Mucosa of descending colon (tissue), 3 donors: ENCODE measurements around the gene KIAA0930. TPM values are rescaled to one million over a fixed set of nuclear protein-coding genes. Genes with fewer than 3 reads are reported as not detected.

Source experiments
- ATAC-seq: fragments of 200-7000 bp; cut with Tn5 transposase; one replicate; pipeline ENCODE4 v1.9.1; 2020; ENCODE audit warnings: mild to moderate bottlenecking, moderate library complexity
- DNase-seq, 3 donors: peaks; one replicate each; pipeline ENCODE4 v3.0.0-alpha.2; 2020
- H3K36me3 ChIP-seq: fragments of 200-600 bp; one replicate; pipeline ENCODE4 v1.8.0; 2021; ENCODE audit warnings: low read depth, mild to moderate bottlenecking
- H3K4me1 ChIP-seq: fragments of 200-600 bp; one replicate; pipeline ENCODE4 v1.8.0; 2021; ENCODE audit warnings: low read depth, mild to moderate bottlenecking
- H3K4me3 ChIP-seq: fragments of 200-600 bp; one replicate; pipeline ENCODE4 v1.8.0; 2021; ENCODE audit warnings: mild to moderate bottlenecking
- H3K9me3 ChIP-seq: fragments of 200-600 bp; one replicate; pipeline ENCODE4 v1.8.0; 2021; ENCODE audit warnings: mild to moderate bottlenecking
- intact Hi-C, 2 donors: fragments of 100-400 bp; cut with DNase I in 1 of 2; cut with micrococcal nuclease in 1 of 2; formaldehyde crosslinking; loops; one replicate each; pipeline versions ENCODE4 v1.11.0 to v1.11.1; 2022; cut with DNase I, micrococcal nuclease
- total RNA-seq, 3 donors: library from RNA; stranded (reverse); fragmentation: NEBNext Ultra II Directional in 2 of 3; extraction: Animal tissue kit (Norgen Biotek cat#: 25700) in 2 of 3; gene quantifications; one replicate each; pipeline versions ENCODE4 v1.2.1 to v1.2.4, GENCODE V29; 2021 to 2023
- TF ChIP-seq, protein P1 (sequence below): fragments of 200-600 bp; IDR thresholded peaks from one replicate; pipeline ENCODE4 v1.8.0; 2022; ENCODE audit warnings: antibody characterized with exemption, mild to moderate bottlenecking
- donor health status: DM: no; HTN: no; CAD: no; lungs with moderate emphysema.
- donor health status: DM: no; HTN: no; CAD: no.
- donor health status: DM: no; HTN: yes; CAD: no.

The KIAA0930 gene
- total RNA-seq, 3 donors from 2014 or later: 32.7 to 62.4 (median 37.7) TPM

GRCh38 chr22:45163451-45164269, 77.0 kb downstream of the KIAA0930 start, which contains the start of gene NUP50:
Gene NUP50, plus strand, starts transcription at chr22:45163925. Its CDS starts 4,253 bp downstream, at chr22:45168178.
- TF ChIP-seq, protein P1, sequence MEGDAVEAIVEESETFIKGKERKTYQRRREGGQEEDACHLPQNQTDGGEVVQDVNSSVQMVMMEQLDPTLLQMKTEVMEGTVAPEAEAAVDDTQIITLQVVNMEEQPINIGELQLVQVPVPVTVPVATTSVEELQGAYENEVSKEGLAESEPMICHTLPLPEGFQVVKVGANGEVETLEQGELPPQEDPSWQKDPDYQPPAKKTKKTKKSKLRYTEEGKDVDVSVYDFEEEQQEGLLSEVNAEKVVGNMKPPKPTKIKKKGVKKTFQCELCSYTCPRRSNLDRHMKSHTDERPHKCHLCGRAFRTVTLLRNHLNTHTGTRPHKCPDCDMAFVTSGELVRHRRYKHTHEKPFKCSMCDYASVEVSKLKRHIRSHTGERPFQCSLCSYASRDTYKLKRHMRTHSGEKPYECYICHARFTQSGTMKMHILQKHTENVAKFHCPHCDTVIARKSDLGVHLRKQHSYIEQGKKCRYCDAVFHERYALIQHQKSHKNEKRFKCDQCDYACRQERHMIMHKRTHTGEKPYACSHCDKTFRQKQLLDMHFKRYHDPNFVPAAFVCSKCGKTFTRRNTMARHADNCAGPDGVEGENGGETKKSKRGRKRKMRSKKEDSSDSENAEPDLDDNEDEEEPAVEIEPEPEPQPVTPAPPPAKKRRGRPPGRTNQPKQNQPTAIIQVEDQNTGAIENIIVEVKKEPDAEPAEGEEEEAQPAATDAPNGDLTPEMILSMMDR: no peak
- intact Hi-C loops: no loop called here
- Histone ChIP-seq H3K4me1 (peaks cover 46% of the 10 kb centered on the region), H3K36me3 (no peaks in the 10 kb centered on the region), H3K4me3 (peak within 1 kb of the TSS; percentile 96), H3K9me3 (no peaks in the 10 kb centered on the region)
- peak; percentile 96 to 98 (median 98) for DNase-seq
- ATAC-seq: peak; percentile 92

DNA sequence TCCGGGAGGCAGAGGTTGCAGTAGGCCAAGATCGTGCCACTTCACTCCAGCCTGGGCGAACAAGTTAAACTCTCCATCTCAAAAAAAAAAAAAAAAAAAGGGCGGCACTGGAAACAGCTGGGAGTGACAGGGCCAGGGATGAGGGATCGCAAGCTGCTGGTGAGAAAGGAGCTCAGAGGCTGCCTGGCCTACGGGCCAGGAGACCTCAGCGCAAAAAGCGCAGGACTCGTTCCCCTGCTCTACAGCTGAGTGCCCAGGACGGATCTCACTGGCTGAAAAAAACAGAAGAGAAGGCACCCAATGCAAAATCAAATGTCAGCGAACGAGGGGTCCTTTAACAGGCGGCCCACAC, 77.6 kb downstream of the KIAA0930 start:
- Histone ChIP-seq H3K4me3 (peak overlapping the region; percentile 96), H3K9me3 (no peaks in the 10 kb centered on the region), H3K4me1 (peaks cover 49% of the 10 kb centered on the region), H3K36me3 (no peaks in the 10 kb centered on the region)
- intact Hi-C loops: no loop called here
- DNase-seq (no peak), ATAC-seq (peak; percentile 39)
- TF ChIP-seq, protein P1: no peak

- Histone ChIP-seq H3K36me3 (no peaks in the 10 kb centered on the region), H3K9me3 (no peaks in the 10 kb centered on the region), H3K4me3 (no peak overlapping the region), H3K4me1 (peaks cover 49% of the 10 kb centered on the region)
- ATAC-seq (no peak), DNase-seq (peak in 1 of 3 donors; percentile 28)
- intact Hi-C loops: no loop called here
- TF ChIP-seq, protein P1: no peak
Observed at GRCh38 chr22:45162531-45162930, 78.2 kb downstream of the KIAA0930 start.

DNA sequence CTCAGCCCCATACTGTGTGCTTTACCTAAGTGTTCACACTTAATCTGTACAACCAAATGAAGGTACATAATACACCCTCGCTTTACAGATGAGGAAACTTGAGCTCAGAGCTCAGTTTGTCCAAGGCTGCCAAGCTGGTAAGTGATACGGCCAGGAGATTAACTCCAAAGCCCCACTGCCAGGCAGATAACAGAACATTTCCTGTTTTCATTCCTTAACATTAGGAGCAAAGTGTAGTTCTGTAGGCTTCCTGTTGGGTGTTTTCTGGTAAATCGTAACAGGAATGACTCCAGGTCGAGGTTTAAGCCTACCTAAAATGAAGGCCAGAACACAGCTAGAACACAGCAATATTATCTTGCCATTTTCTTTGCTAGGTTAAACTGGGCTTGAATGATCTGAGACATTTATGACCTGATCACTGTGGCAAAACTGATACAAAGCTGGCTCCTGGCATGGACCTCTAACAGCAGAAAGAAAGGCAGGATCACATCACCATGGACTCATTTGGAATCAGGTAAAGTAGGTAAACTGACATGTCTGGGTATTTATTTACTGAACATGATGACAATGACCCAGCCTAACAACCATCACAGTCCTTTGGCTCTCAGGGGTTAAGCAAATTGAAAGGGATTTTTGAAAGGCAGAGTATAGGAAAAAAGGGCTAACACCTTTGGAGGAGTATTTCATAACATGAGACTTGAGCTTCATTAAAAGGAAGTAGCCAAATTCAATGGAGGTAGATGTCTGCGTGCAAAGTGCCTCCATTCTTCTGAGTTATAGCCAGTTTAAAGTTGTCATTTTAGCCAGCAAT, 80.8 kb downstream of the KIAA0930 start:
- Histone ChIP-seq H3K36me3 (no peaks in the 10 kb centered on the region), H3K9me3 (no peaks in the 10 kb centered on the region), H3K4me1 (peaks cover 32% of the 10 kb centered on the region), H3K4me3 (no peak overlapping the region)
- DNase-seq: peak in 1 of 3 donors; percentile 47
- TF ChIP-seq, protein P1: no peak
- intact Hi-C loops: no loop called here
- ATAC-seq: peak; percentile 39

DNA sequence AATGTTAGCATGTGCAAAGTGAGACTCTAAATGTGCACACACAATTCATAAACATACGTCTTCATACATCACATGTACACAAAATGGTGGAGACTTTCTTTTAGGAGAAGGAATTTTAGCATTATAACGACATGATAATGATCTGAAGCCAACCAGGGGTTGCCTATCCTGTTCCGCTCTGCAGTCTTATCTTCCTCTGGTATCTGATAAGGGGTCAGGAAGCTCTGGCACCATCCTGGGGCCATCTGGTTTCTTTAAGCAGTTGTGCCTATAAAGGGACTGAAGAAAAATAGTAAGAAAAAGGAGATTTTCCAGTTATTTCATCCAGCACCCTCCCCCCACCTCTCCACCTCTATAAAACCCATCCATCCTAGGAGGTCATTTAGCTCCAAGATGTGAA, 82.8 kb downstream of the KIAA0930 start:
- Histone ChIP-seq H3K36me3 (no peaks in the 10 kb centered on the region), H3K4me1 (peaks cover 26% of the 10 kb centered on the region), H3K9me3 (no peaks in the 10 kb centered on the region), H3K4me3 (no peak overlapping the region)
- TF ChIP-seq, protein P1: no peak
- ATAC-seq (no peak), DNase-seq (no peak)
- intact Hi-C loops: no loop called here
